Activated CD8-positive, alpha-beta T cell treated with anti-CD3 and anti-CD28 coated beads for 36 hours (primary cell): ENCODE data around the gene PIK3R3. TPM values are rescaled to one million over a fixed set of nuclear protein-coding genes. Genes with fewer than 3 reads are reported as not detected.

ENCODE experiments used
- ATAC-seq: fragments of 200-7000 bp; cut with Tn5 transposase; one replicate; pipeline ENCODE4 v1.10.0; 2021; ENCODE audit warnings: mild to moderate bottlenecking, moderate library complexity
- CTCF ChIA-PET: fragments of 350-600 bp; sonication (Branson Sonifier 250); formaldehyde crosslinking; loops from one replicate; lab custom pipeline; 2021; ENCODE audit warnings: antibody characterized with exemption; lab: Charles Lee
- POLR2A ChIA-PET: fragments of 350-600 bp; sonication (Branson Sonifier 250); formaldehyde crosslinking; loops from one replicate; lab custom pipeline; 2021; ENCODE audit warnings: antibody characterized with exemption; lab: Charles Lee
- DNase-seq: peaks from one replicate; pipeline ENCODE4 v3.0.0-alpha.2; 2020
- H3K27ac Mint-ChIP-seq: one replicate; pipeline ENCODE4 v1.8.0; 2021; ENCODE audit warnings: mild to moderate bottlenecking, mixed read lengths
- H3K27me3 Mint-ChIP-seq: one replicate; pipeline ENCODE4 v1.8.0; 2021; ENCODE audit warnings: mixed read lengths
- H3K36me3 Mint-ChIP-seq: one replicate; pipeline ENCODE4 v1.8.0; 2021; ENCODE audit warnings: low read depth, mixed read lengths
- H3K4me1 Mint-ChIP-seq: one replicate; pipeline ENCODE4 v1.8.0; 2021; ENCODE audit warnings: low read depth, mixed read lengths
- H3K4me3 Mint-ChIP-seq: one replicate; pipeline ENCODE4 v1.8.0; 2021; ENCODE audit warnings: mild to moderate bottlenecking, moderate library complexity, mixed read lengths
- H3K9me3 Mint-ChIP-seq: one replicate; pipeline ENCODE4 v1.8.0; 2021; ENCODE audit warnings: mixed read lengths
- intact Hi-C: fragments of 100-400 bp; cut with micrococcal nuclease; formaldehyde crosslinking; loops from one replicate; pipeline ENCODE4 v1.10.0; 2022
- total RNA-seq, 2 experiments: library from RNA; stranded (reverse); gene quantifications; one replicate each; pipeline ENCODE4 v1.2.3, GENCODE V29; 2021
- TF ChIP-seq, protein P1 (sequence below): fragments of 200-600 bp; IDR thresholded peaks from one replicate; pipeline ENCODE4 v1.8.0; 2022; ENCODE audit warnings: antibody characterized with exemption, mild to moderate bottlenecking

PIK3R3 gene
- total RNA-seq, 2 experiments from 2014 or later = 1.3 to 1.4 TPM

DNA sequence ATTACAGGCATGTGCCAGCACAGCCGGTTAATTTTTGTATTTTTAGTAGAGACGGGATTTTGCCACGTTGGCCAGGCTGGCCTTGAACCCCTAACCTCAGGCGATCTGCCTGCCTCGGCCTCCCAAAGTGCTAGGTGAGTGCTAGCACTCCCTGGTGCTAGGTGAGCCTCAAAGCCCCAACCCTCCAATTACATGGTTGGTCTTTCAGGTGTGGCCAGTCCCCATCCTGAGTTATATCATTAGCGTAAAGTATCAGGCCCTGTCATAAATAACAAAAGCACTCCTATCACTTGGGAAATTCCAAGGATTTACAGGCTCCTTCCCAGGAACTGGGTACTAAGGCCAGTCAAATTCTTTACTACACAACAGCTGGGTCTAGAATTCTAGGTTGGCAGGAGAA lies 138.0 kb downstream of the PIK3R3 start:
- Mint-ChIP-seq H3K36me3 (no peaks in the 10 kb centered on the region), H3K27me3 (no peaks in the 10 kb centered on the region), H3K4me1 (no peaks in the 10 kb centered on the region), H3K4me3 (no peak overlapping the region), H3K27ac (no peak overlapping the region), H3K9me3 (no peaks in the 10 kb centered on the region)
- TF ChIP-seq, protein P1, sequence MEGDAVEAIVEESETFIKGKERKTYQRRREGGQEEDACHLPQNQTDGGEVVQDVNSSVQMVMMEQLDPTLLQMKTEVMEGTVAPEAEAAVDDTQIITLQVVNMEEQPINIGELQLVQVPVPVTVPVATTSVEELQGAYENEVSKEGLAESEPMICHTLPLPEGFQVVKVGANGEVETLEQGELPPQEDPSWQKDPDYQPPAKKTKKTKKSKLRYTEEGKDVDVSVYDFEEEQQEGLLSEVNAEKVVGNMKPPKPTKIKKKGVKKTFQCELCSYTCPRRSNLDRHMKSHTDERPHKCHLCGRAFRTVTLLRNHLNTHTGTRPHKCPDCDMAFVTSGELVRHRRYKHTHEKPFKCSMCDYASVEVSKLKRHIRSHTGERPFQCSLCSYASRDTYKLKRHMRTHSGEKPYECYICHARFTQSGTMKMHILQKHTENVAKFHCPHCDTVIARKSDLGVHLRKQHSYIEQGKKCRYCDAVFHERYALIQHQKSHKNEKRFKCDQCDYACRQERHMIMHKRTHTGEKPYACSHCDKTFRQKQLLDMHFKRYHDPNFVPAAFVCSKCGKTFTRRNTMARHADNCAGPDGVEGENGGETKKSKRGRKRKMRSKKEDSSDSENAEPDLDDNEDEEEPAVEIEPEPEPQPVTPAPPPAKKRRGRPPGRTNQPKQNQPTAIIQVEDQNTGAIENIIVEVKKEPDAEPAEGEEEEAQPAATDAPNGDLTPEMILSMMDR = no peak
- DNase-seq = no peak
- POLR2A ChIA-PET = no interaction called here
- CTCF ChIA-PET = no interaction called here
- intact Hi-C loops = no loop called here
- no peak for ATAC-seq

Other genes with a start within 250 kb of the PIK3R3 start
- gene TSPAN1, start 42.5 kb upstream of the PIK3R3 start, total RNA-seq = not detected
- gene P3R3URF, start 43.9 kb upstream of the PIK3R3 start, total RNA-seq = not detected
- gene POMGNT1, start 65.8 kb upstream of the PIK3R3 start, total RNA-seq = 10 to 100 TPM; 25.4 to 28.1 TPM
- under 1 TPM in 1 of 2 experiments, not detected in 1; 0.18 TPM for gene LURAP1, start 70.7 kb upstream of the PIK3R3 start, total RNA-seq
- gene RAD54L, start 115.1 kb upstream of the PIK3R3 start, total RNA-seq = 10 to 100 TPM; 64.6 to 65.1 TPM
- gene LRRC41, start 171.0 kb upstream of the PIK3R3 start, total RNA-seq = 10 to 100 TPM; 32.1 to 32.2 TPM
- gene UQCRH, start 171.1 kb upstream of the PIK3R3 start, total RNA-seq = 100 to 1,000 TPM; 391 to 396 TPM
- 10 to 100 TPM; 28.5 to 29.3 TPM for gene NSUN4, start 208.2 kb upstream of the PIK3R3 start, total RNA-seq